Measurements from ENCODE around the gene TAF6L. TPM values are rescaled to one million over a fixed set of nuclear protein-coding genes. Genes with fewer than 3 reads are reported as not detected.

The TAF6L gene
- total and polyA plus RNA-seq, 9 of the 15 experiments (the other 6 are each of a cell fraction or from before 2014, with no cell fraction given), result 0.04 to 45.5 (median 20.8) TPM

DNA sequence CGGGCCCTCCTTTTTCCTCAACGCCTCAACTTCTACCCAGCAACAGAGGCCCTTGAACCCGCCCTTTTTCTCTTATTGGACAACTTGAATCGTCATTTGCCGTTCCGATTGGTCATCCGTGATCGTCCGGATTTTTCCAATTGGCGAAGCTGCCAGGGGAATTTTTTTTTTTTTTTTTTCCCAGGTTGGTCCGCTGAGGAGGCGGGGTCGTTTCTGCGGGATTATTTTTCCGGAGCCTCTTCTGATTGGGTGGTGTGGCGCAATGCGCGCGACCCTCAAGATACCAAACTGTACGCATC, 43.4 kb upstream of the TAF6L start (continued):
- TF ChIP-seq RFX5 (IDR thresholded peaks at IDR 0.05; ENCODE audit: low read depth, low read length), result peak; percentile 99
- no peak for TF ChIP-seq NUFIP1 (IDR thresholded peaks at IDR 0.05; ENCODE audit: partially characterized antibody)
- TF ChIP-seq ASH1L (IDR thresholded peaks at IDR 0.05; ENCODE audit: borderline replicate concordance, low read depth, partially characterized antibody), result peak; percentile 89
- peak; percentile 53; the same call in 1 of the 2 replicates for TF ChIP-seq SP1 (CRISPR knock-in tag; IDR thresholded peaks at IDR 0.05)
- no peak for TF ChIP-seq STAT5A (IDR thresholded peaks at IDR 0.05; ENCODE audit: borderline replicate concordance, low read length)
- TF ChIP-seq SIRT6 (IDR thresholded peaks at IDR 0.05; ENCODE audit: low read depth, low read length), result no peak
- TF ChIP-seq, protein P1, sequence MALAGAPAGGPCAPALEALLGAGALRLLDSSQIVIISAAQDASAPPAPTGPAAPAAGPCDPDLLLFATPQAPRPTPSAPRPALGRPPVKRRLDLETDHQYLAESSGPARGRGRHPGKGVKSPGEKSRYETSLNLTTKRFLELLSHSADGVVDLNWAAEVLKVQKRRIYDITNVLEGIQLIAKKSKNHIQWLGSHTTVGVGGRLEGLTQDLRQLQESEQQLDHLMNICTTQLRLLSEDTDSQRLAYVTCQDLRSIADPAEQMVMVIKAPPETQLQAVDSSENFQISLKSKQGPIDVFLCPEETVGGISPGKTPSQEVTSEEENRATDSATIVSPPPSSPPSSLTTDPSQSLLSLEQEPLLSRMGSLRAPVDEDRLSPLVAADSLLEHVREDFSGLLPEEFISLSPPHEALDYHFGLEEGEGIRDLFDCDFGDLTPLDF (CRISPR knock-in tag; IDR thresholded peaks at IDR 0.05), result no peak
- TF ChIP-seq MAFG (tag; conservative IDR thresholded peaks at IDR 0.05), result no peak
- TF ChIP-seq, protein P2, sequence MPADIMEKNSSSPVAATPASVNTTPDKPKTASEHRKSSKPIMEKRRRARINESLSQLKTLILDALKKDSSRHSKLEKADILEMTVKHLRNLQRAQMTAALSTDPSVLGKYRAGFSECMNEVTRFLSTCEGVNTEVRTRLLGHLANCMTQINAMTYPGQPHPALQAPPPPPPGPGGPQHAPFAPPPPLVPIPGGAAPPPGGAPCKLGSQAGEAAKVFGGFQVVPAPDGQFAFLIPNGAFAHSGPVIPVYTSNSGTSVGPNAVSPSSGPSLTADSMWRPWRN (IDR thresholded peaks at IDR 0.05; ENCODE audit: low read depth), result peak; percentile 56; the same call in 1 of the 2 replicates
- peak; percentile 95 for TF ChIP-seq FOXM1 (IDR thresholded peaks at IDR 0.05; ENCODE audit: low read depth)
- no peak for TF ChIP-seq FOXM1 (CRISPR knock-in tag; IDR thresholded peaks at IDR 0.05; ENCODE audit: low read depth)
- TF ChIP-seq, protein P3, sequence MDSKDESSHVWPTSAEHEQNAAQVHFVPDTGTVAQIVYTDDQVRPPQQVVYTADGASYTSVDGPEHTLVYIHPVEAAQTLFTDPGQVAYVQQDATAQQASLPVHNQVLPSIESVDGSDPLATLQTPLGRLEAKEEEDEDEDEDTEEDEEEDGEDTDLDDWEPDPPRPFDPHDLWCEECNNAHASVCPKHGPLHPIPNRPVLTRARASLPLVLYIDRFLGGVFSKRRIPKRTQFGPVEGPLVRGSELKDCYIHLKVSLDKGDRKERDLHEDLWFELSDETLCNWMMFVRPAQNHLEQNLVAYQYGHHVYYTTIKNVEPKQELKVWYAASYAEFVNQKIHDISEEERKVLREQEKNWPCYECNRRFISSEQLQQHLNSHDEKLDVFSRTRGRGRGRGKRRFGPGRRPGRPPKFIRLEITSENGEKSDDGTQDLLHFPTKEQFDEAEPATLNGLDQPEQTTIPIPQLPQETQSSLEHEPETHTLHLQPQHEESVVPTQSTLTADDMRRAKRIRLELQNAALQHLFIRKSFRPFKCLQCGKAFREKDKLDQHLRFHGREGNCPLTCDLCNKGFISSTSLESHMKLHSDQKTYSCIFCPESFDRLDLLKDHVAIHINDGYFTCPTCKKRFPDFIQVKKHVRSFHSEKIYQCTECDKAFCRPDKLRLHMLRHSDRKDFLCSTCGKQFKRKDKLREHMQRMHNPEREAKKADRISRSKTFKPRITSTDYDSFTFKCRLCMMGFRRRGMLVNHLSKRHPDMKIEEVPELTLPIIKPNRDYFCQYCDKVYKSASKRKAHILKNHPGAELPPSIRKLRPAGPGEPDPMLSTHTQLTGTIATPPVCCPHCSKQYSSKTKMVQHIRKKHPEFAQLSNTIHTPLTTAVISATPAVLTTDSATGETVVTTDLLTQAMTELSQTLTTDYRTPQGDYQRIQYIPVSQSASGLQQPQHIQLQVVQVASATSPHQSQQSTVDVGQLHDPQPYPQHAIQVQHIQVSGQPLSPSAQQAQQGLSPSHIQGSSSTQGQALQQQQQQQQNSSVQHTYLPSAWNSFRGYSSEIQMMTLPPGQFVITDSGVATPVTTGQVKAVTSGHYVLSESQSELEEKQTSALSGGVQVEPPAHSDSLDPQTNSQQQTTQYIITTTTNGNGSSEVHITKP (IDR thresholded peaks at IDR 0.05; ENCODE audit: partially characterized antibody), result peak; percentile 90
- TF ChIP-seq MYBL2 (IDR thresholded peaks at IDR 0.05; ENCODE audit: low read depth), result peak; percentile 88
- TF ChIP-seq MYBL2 (CRISPR knock-in tag; IDR thresholded peaks at IDR 0.05; ENCODE audit: borderline replicate concordance), result no peak
- no peak for TF ChIP-seq CREM (IDR thresholded peaks at IDR 0.05; ENCODE audit: low read depth)
- TF ChIP-seq FOXK2 (conservative IDR thresholded peaks at IDR 0.05 in 1 of 2, IDR thresholded peaks at IDR 0.05 in 1 of 2; ENCODE audit: low read depth in 2 of 2), result 0 out of 4 replicates have a peak, but pooled peaks of 1 of the 2 experiments have one; percentile 31
